Neuron (in vitro differentiated cells): ENCODE results near the gene LRRC31.

Source experiments
- H2AFZ ChIP-seq: one replicate; pipeline ENCODE4 v1.6.1; 2013; ENCODE audit warnings: low read depth, mild to moderate bottlenecking, inconsistent platforms, low read length, moderate library complexity
- H3K27me3 ChIP-seq: one replicate; pipeline ENCODE4 v1.6.1; 2013; ENCODE audit warnings: low read length; ENCODE audit not compliant: insufficient read depth
- H3K36me3 ChIP-seq: one replicate; pipeline ENCODE4 v1.6.1; 2013; ENCODE audit warnings: low read length; ENCODE audit not compliant: insufficient read depth
- H3K4me1 ChIP-seq: one replicate; pipeline ENCODE4 v1.6.1; 2013; ENCODE audit warnings: low read length; ENCODE audit not compliant: insufficient read depth
- H3K4me3 ChIP-seq: 2 replicates; pipeline ENCODE4 v1.5.1; 2013; ENCODE audit warnings: mild to moderate bottlenecking, low read length, moderate library complexity
- H3K9me3 ChIP-seq: one replicate; pipeline ENCODE4 v1.6.1; 2013; ENCODE audit warnings: low read length

Gene LRRC31

GRCh38 chr3:169790219-169790618, 79.5 kb downstream of the LRRC31 start:
- Histone ChIP-seq H3K4me3 (no peak overlapping the region), H3K4me1 (no peaks in the 10 kb centered on the region), H2AFZ (no peak overlapping the region), H3K36me3 (peaks cover 38% of the 10 kb centered on the region), H3K9me3 (no peaks in the 10 kb centered on the region), H3K27me3 (no peaks in the 10 kb centered on the region)
